A549 (cell line): ENCODE results near the gene SEMA4B. TPM values are rescaled to one million over a fixed set of nuclear protein-coding genes. Genes with fewer than 3 reads are reported as not detected.

Experiments used
- ATAC-seq, 2 experiments: fragments of 200-7000 bp in 1 of 2; fragments of >200 bp in 1 of 2; cut with Nextera tagmentation in 1 of 2; cut with Tn5 transposase in 1 of 2; 3 replicates each; pipeline versions ENCODE4 v1.8.0 to v1.9.1; 2018 to 2020; ENCODE audit warnings: mild to moderate bottlenecking in 1 of 2, moderate library complexity in 1 of 2
- CTCF ChIA-PET: fragments of 300-600 bp; sonication (Branson Sonifier 250); formaldehyde crosslinking; extraction: SDS; loops from one replicate; lab custom pipeline; 2021; ENCODE audit warnings: antibody characterized with exemption, inconsistent platforms; lab: Yijun Ruan, JAX
- POLR2A ChIA-PET: fragments of 350-600 bp; formaldehyde crosslinking; extraction: SDS; loops from one replicate; lab custom pipeline; 2021; ENCODE audit warnings: antibody characterized with exemption, inconsistent platforms; lab: Yijun Ruan, JAX
- DNase-seq, 2 experiments: peaks; one replicate each; pipeline versions ENCODE4 v3.0.0 to v3.0.0-alpha.2; 2011 to 2016; ENCODE audit warnings: low read depth in 1 of 2, low spot score in 1 of 2
- FAIRE-seq: peaks from 2 replicates; lab custom pipeline; 2011; peaks lifted over from hg19 to GRCh38; lab: Jason Lieb, UNC
- H3K27ac ChIP-seq, 2 experiments: fragments of >200 bp; sonication (Bioruptor Twin); formaldehyde crosslinking; 3 replicates each; pipeline ENCODE4 v1.5.1; 2016 to 2017
- H3K4me1 ChIP-seq: fragments of >200 bp; sonication (Bioruptor Twin); formaldehyde crosslinking; 3 replicates; pipeline ENCODE4 v1.6.1; 2016
- H3K4me2 ChIP-seq: fragments of >200 bp; sonication (Bioruptor Twin); formaldehyde crosslinking; 3 replicates; pipeline ENCODE4 v1.6.1; 2016
- H3K4me3 ChIP-seq: fragments of >200 bp; sonication (Bioruptor Twin); formaldehyde crosslinking; 3 replicates; pipeline ENCODE4 v1.5.1; 2016
- H3K9me3 ChIP-seq: fragments of >200 bp; sonication (Bioruptor Twin); formaldehyde crosslinking; 3 replicates; pipeline ENCODE4 v1.6.1; 2016
- CBX2 ChIP-seq: fragments of 200-600 bp; sonication (generic); IDR thresholded peaks from 2 replicates; pipeline ENCODE4 v1.6.1; 2016; ENCODE audit warnings: low read depth, mild to moderate bottlenecking, borderline replicate concordance
- CHD2 ChIP-seq: fragments of 150-350 bp; IDR thresholded peaks from 2 replicates; pipeline ENCODE4 v1.6.1; 2014; ENCODE audit warnings: low read length; ENCODE audit not compliant: partially characterized antibody
- EP300 ChIP-seq, 2 experiments: fragments of >200 bp; sonication (Bioruptor Twin); formaldehyde crosslinking; IDR thresholded peaks; 2 replicates in 1 of 2; 3 replicates in 1 of 2; pipeline ENCODE4 v1.6.1; 2016 to 2017
- FOSL2 ChIP-seq, 2 experiments: fragments of 450-650 bp in 1 of 2; fragments of >200 bp in 1 of 2; sonication (Bioruptor Twin) in 1 of 2; formaldehyde crosslinking; IDR thresholded peaks; 2 replicates each; pipeline versions ENCODE4 v1.5.0 to v1.6.1; 2016 to 2020; ENCODE audit warnings: mild to moderate bottlenecking in 1 of 2, moderate library complexity in 1 of 2
- FOXS1 ChIP-seq: fragments of 250-450 bp; sonication (Bioruptor Pico); IDR thresholded peaks from 2 replicates; pipeline ENCODE4 v1.5.0; 2020; ENCODE audit warnings: mild to moderate bottlenecking, moderate library complexity
- HEYL ChIP-seq: fragments of 250-450 bp; sonication (Bioruptor Pico); IDR thresholded peaks from 2 replicates; pipeline ENCODE4 v1.8.0; 2021; ENCODE audit warnings: mild to moderate bottlenecking, moderate library complexity
- JUN ChIP-seq, 2 experiments: fragments of >200 bp; sonication (Bioruptor Twin); formaldehyde crosslinking; IDR thresholded peaks; 2 replicates in 1 of 2; 3 replicates in 1 of 2; pipeline ENCODE4 v1.6.1; 2016 to 2017
- MAFK ChIP-seq: fragments of 450-650 bp; IDR thresholded peaks from 2 replicates; pipeline ENCODE4 v1.6.1; 2014; ENCODE audit not compliant: partially characterized antibody
- MYC ChIP-seq: IDR thresholded peaks from 2 replicates; pipeline ENCODE4 v1.6.1; 2012; ENCODE audit warnings: mild to moderate bottlenecking, inconsistent platforms, low read length, improper control_type of control experiment, borderline replicate concordance
- NR3C1 ChIP-seq: fragments of >200 bp; sonication (Bioruptor Twin); formaldehyde crosslinking; IDR thresholded peaks from 3 replicates; pipeline ENCODE4 v1.6.1; 2017
- RARB ChIP-seq: fragments of 250-450 bp; sonication (Bioruptor Pico); IDR thresholded peaks from 2 replicates; pipeline ENCODE4 v1.8.0; 2021; ENCODE audit warnings: mild to moderate bottlenecking, moderate library complexity
- RFX5 ChIP-seq: fragments of 450-650 bp; IDR thresholded peaks from 2 replicates; pipeline ENCODE4 v1.7.1; 2014; ENCODE audit warnings: antibody characterized with exemption, mild to moderate bottlenecking, moderate library complexity
- RNF2 ChIP-seq: fragments of 200-600 bp; sonication (generic); IDR thresholded peaks from 2 replicates; pipeline ENCODE4 v1.6.1; 2016; ENCODE audit warnings: low read depth, mild to moderate bottlenecking, antibody characterized with exemption, moderate library complexity, borderline replicate concordance
- SREBF2 ChIP-seq: fragments of 450-650 bp; IDR thresholded peaks from 2 replicates; pipeline ENCODE4 v1.6.1; 2014; ENCODE audit warnings: mild to moderate bottlenecking, moderate library complexity
- TFCP2L1 ChIP-seq: fragments of 250-450 bp; sonication (Bioruptor Pico); IDR thresholded peaks from 2 replicates; pipeline ENCODE4 v1.5.0; 2021; ENCODE audit warnings: mild to moderate bottlenecking
- TP53 ChIP-seq: fragments of 250-450 bp; sonication (Bioruptor Pico); IDR thresholded peaks from 2 replicates; pipeline ENCODE4 v1.5.0; 2021; ENCODE audit warnings: mild to moderate bottlenecking, moderate library complexity
- ZNF302 ChIP-seq: fragments of 250-450 bp; sonication (Bioruptor Pico); IDR thresholded peaks from 2 replicates; pipeline ENCODE4 v1.9.0; 2021; ENCODE audit warnings: inconsistent platforms, mild to moderate bottlenecking, moderate library complexity
- ZSCAN20 ChIP-seq: fragments of 250-450 bp; sonication (Bioruptor Pico); IDR thresholded peaks from 2 replicates; pipeline ENCODE4 v1.8.0; 2022; ENCODE audit warnings: mild to moderate bottlenecking, moderate library complexity
- WGBS: methylation state at CpG from one replicate; pipeline ENCODE4 v1.1.6; 2017; ENCODE audit errors: missing lambda C conversion rate; 5-methylcytosine and 5-hydroxymethylcytosine counted together
- polyA minus RNA-seq: library from RNA; depleted of rRNA, polyadenylated mRNA; stranded (reverse); fragments of >200 nt; gene quantifications from 2 replicates; pipeline ENCODE4 v1.2.3, GENCODE V29; 2011; rRNA and poly(A)+ RNA removed
- polyA plus RNA-seq, 4 experiments: library from polyadenylated mRNA; depleted of rRNA in 3 of 4; stranded (reverse); fragments of >200 nt; fragmentation: RNase III in 1 of 4; extraction: RNeasy Plus Mini Kit Qiagen cat#74134 plus additional on column Dnase treatment in 1 of 4; gene quantifications; 2 replicates in 3 of 4; 3 replicates in 1 of 4; pipeline ENCODE4 v1.2.3, GENCODE V29; 2011 to 2017
- TF ChIP-seq, protein P1 (sequence below): fragments of >200 bp; sonication (Bioruptor Twin); formaldehyde crosslinking; IDR thresholded peaks from 3 replicates; pipeline ENCODE4 v1.6.1; 2016
- TF ChIP-seq, protein P2 (sequence below): fragments of 150-350 bp; IDR thresholded peaks from 2 replicates; pipeline ENCODE4 v1.6.1; 2014; ENCODE audit warnings: low read depth, mild to moderate bottlenecking, low read length
- TF ChIP-seq, protein P3 (sequence below): fragments of >200 bp; sonication (Bioruptor Twin); formaldehyde crosslinking; IDR thresholded peaks from 3 replicates; pipeline ENCODE4 v1.5.1; 2016
- TF ChIP-seq, protein P4 (sequence below): fragments of 200-600 bp; sonication (generic); IDR thresholded peaks from 2 replicates; pipeline ENCODE4 v1.6.1; 2016; ENCODE audit warnings: antibody characterized with exemption, mild to moderate bottlenecking, moderate library complexity
- TF ChIP-seq, protein P5 (sequence below): IDR thresholded peaks from 2 replicates; pipeline ENCODE4 v1.6.1; 2012
- TF ChIP-seq, protein P6 (sequence below): fragments of 250-450 bp; sonication (Bioruptor Pico); IDR thresholded peaks from 2 replicates; pipeline ENCODE4 v1.5.0; 2020; ENCODE audit warnings: low read depth, mild to moderate bottlenecking, moderate library complexity

The SEMA4B gene, protein sequence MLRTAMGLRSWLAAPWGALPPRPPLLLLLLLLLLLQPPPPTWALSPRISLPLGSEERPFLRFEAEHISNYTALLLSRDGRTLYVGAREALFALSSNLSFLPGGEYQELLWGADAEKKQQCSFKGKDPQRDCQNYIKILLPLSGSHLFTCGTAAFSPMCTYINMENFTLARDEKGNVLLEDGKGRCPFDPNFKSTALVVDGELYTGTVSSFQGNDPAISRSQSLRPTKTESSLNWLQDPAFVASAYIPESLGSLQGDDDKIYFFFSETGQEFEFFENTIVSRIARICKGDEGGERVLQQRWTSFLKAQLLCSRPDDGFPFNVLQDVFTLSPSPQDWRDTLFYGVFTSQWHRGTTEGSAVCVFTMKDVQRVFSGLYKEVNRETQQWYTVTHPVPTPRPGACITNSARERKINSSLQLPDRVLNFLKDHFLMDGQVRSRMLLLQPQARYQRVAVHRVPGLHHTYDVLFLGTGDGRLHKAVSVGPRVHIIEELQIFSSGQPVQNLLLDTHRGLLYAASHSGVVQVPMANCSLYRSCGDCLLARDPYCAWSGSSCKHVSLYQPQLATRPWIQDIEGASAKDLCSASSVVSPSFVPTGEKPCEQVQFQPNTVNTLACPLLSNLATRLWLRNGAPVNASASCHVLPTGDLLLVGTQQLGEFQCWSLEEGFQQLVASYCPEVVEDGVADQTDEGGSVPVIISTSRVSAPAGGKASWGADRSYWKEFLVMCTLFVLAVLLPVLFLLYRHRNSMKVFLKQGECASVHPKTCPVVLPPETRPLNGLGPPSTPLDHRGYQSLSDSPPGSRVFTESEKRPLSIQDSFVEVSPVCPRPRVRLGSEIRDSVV
- 45.3 and 61.0 TPM in 2 replicates for polyA plus RNA-seq (2011; rRNA removed)
- 70.7 and 85.3 TPM in 2 replicates for polyA plus RNA-seq (2012; cell fraction: cytosol; rRNA removed)
- 165 and 233 TPM in 2 replicates for polyA plus RNA-seq (2012; cell fraction: nucleus; rRNA removed)
- 39.2 to 55.6 TPM (median 47.1 TPM) in 3 replicates for polyA plus RNA-seq (2017; fragmentation: RNase III; extraction: RNeasy Plus Mini Kit Qiagen cat#74134 plus additional on column Dnase treatment)
- polyA minus RNA-seq: 66.1 and 79.1 TPM in 2 replicates

DNA sequence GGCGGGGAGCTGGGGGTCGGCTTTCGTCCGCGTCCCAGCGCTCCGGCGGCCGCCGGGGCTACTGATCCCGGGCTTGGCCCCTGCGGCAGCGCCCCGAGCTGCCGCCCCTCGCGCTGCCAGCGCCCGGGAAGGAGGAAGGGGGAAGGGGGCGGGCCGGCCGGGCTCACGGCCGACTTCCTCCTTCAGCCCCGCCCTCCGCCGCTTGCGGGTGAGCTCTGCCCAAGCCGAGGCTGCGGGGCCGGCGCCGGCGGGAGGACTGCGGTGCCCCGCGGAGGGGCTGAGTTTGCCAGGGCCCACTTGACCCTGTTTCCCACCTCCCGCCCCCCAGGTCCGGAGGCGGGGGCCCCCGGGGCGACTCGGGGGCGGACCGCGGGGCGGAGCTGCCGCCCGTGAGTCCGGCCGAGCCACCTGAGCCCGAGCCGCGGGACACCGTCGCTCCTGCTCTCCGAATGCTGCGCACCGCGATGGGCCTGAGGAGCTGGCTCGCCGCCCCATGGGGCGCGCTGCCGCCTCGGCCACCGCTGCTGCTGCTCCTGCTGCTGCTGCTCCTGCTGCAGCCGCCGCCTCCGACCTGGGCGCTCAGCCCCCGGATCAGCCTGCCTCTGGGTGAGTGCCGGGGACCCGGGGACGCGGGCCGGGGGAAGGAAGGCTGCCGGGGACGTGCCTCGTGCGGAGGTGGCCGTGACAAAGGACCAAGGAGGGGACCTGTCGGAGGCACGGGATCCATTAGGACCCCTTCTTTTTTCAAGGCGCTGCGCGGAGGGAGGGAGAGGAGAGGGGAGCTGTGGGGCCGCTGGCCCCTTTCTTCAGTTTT lies at the start of gene SEMA4B:
TSS of gene SEMA4B (plus strand) at position 201 of the 814 bp plus-strand sequence. CDS start at position 450, 249 bp downstream.
- Histone ChIP-seq H3K4me2 (peak within 1 kb of the TSS; percentile 85), H3K9me3 (no peaks in the 10 kb centered on the region), H3K4me1 (peaks cover 38% of the 10 kb centered on the region), H3K4me3 (peak within 1 kb of the TSS; percentile 80), H3K27ac (peak within 1 kb of the TSS; percentile 90 to 98)
- ChIA-PET POLR2A (interaction anchor here (0.7 to 2.9 kb wide), 10 partner anchors 10 to 65 kb away, joined by 3 to 22 read pairs (median 6); partner anchors contain the start of genes CIB1, GDPGP1 and NGRN), CTCF (interaction anchor here (1.0 to 36.4 kb wide), 9 partner anchors 10 to 552 kb away, joined by 3 to 732 read pairs (median 3); partner anchors contain the start of genes CIB1 and GDPGP1)
- DNase-seq (peak; percentile 61 to 92), ATAC-seq (peak; percentile 88), FAIRE-seq (no peak)
- WGBS: 0% methylated on average over 36 of the region's 88 CpGs
- no peak; a peak in 1 of 5 replicates for TF ChIP-seq EP300 (IDR thresholded peaks at IDR 0.05)
- no peak for TF ChIP-seq MAFK
- no peak for TF ChIP-seq SREBF2
- TF ChIP-seq NR3C1: no peak
- TF ChIP-seq, protein P1, sequence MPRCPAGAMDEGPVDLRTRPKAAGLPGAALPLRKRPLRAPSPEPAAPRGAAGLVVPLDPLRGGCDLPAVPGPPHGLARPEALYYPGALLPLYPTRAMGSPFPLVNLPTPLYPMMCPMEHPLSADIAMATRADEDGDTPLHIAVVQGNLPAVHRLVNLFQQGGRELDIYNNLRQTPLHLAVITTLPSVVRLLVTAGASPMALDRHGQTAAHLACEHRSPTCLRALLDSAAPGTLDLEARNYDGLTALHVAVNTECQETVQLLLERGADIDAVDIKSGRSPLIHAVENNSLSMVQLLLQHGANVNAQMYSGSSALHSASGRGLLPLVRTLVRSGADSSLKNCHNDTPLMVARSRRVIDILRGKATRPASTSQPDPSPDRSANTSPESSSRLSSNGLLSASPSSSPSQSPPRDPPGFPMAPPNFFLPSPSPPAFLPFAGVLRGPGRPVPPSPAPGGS: peak; percentile 45; the same call in 1 of the 3 replicates
- TF ChIP-seq, protein P2, sequence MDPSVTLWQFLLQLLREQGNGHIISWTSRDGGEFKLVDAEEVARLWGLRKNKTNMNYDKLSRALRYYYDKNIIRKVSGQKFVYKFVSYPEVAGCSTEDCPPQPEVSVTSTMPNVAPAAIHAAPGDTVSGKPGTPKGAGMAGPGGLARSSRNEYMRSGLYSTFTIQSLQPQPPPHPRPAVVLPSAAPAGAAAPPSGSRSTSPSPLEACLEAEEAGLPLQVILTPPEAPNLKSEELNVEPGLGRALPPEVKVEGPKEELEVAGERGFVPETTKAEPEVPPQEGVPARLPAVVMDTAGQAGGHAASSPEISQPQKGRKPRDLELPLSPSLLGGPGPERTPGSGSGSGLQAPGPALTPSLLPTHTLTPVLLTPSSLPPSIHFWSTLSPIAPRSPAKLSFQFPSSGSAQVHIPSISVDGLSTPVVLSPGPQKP: no peak
- TF ChIP-seq FOXS1 (CRISPR knock-in tag): no peak
- TF ChIP-seq, protein P3, sequence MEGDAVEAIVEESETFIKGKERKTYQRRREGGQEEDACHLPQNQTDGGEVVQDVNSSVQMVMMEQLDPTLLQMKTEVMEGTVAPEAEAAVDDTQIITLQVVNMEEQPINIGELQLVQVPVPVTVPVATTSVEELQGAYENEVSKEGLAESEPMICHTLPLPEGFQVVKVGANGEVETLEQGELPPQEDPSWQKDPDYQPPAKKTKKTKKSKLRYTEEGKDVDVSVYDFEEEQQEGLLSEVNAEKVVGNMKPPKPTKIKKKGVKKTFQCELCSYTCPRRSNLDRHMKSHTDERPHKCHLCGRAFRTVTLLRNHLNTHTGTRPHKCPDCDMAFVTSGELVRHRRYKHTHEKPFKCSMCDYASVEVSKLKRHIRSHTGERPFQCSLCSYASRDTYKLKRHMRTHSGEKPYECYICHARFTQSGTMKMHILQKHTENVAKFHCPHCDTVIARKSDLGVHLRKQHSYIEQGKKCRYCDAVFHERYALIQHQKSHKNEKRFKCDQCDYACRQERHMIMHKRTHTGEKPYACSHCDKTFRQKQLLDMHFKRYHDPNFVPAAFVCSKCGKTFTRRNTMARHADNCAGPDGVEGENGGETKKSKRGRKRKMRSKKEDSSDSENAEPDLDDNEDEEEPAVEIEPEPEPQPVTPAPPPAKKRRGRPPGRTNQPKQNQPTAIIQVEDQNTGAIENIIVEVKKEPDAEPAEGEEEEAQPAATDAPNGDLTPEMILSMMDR: no peak
- TF ChIP-seq TP53 (CRISPR knock-in tag): no peak
- no peak for TF ChIP-seq CBX2
- TF ChIP-seq, protein P4, sequence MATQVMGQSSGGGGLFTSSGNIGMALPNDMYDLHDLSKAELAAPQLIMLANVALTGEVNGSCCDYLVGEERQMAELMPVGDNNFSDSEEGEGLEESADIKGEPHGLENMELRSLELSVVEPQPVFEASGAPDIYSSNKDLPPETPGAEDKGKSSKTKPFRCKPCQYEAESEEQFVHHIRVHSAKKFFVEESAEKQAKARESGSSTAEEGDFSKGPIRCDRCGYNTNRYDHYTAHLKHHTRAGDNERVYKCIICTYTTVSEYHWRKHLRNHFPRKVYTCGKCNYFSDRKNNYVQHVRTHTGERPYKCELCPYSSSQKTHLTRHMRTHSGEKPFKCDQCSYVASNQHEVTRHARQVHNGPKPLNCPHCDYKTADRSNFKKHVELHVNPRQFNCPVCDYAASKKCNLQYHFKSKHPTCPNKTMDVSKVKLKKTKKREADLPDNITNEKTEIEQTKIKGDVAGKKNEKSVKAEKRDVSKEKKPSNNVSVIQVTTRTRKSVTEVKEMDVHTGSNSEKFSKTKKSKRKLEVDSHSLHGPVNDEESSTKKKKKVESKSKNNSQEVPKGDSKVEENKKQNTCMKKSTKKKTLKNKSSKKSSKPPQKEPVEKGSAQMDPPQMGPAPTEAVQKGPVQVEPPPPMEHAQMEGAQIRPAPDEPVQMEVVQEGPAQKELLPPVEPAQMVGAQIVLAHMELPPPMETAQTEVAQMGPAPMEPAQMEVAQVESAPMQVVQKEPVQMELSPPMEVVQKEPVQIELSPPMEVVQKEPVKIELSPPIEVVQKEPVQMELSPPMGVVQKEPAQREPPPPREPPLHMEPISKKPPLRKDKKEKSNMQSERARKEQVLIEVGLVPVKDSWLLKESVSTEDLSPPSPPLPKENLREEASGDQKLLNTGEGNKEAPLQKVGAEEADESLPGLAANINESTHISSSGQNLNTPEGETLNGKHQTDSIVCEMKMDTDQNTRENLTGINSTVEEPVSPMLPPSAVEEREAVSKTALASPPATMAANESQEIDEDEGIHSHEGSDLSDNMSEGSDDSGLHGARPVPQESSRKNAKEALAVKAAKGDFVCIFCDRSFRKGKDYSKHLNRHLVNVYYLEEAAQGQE: no peak
- TF ChIP-seq RARB (CRISPR knock-in tag): no peak
- TF ChIP-seq, protein P5, sequence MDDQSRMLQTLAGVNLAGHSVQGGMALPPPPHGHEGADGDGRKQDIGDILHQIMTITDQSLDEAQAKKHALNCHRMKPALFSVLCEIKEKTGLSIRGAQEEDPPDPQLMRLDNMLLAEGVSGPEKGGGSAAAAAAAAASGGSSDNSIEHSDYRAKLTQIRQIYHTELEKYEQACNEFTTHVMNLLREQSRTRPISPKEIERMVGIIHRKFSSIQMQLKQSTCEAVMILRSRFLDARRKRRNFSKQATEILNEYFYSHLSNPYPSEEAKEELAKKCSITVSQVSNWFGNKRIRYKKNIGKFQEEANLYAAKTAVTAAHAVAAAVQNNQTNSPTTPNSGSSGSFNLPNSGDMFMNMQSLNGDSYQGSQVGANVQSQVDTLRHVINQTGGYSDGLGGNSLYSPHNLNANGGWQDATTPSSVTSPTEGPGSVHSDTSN: no peak
- TF ChIP-seq TFCP2L1 (CRISPR knock-in tag): no peak
- TF ChIP-seq RNF2: no peak
- no peak for TF ChIP-seq ZNF302
- no peak for TF ChIP-seq MYC
- no peak for TF ChIP-seq ZSCAN20 (CRISPR knock-in tag)
- no peak for TF ChIP-seq RFX5
- TF ChIP-seq JUN (IDR thresholded peaks at IDR 0.05): peak; percentile 48 to 87; a peak in 4 of 5 replicates
- no peak for TF ChIP-seq CHD2
- TF ChIP-seq FOSL2 (IDR thresholded peaks at IDR 0.05): no peak
- no peak for TF ChIP-seq FOSL2 (CRISPR knock-in tag; IDR thresholded peaks at IDR 0.05)
- TF ChIP-seq, protein P6, sequence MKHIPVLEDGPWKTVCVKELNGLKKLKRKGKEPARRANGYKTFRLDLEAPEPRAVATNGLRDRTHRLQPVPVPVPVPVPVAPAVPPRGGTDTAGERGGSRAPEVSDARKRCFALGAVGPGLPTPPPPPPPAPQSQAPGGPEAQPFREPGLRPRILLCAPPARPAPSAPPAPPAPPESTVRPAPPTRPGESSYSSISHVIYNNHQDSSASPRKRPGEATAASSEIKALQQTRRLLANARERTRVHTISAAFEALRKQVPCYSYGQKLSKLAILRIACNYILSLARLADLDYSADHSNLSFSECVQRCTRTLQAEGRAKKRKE (CRISPR knock-in tag): no peak
- TF ChIP-seq HEYL (CRISPR knock-in tag): no peak
